Testis (tissue), 2 donors: Measurements from ENCODE around the gene CLASP2.

Source experiments
- POLR2A ChIP-seq: fragments of 450-650 bp; IDR thresholded peaks from one replicate; pipeline ENCODE4 v1.6.1; 2017; ENCODE audit warnings: antibody characterized with exemption, mild to moderate bottlenecking, moderate library complexity
- TF ChIP-seq, protein P1 (sequence below), 3 experiments: fragments of 450-650 bp in 2 of 3; fragments of 200-600 bp in 1 of 3; sonication (generic) in 1 of 3; IDR thresholded peaks; one replicate each; pipeline ENCODE4 v1.5.1; 2016 to 2019; ENCODE audit warnings: antibody characterized with exemption in 3 of 3, mild to moderate bottlenecking in 2 of 3, moderate library complexity in 1 of 3

DNA sequence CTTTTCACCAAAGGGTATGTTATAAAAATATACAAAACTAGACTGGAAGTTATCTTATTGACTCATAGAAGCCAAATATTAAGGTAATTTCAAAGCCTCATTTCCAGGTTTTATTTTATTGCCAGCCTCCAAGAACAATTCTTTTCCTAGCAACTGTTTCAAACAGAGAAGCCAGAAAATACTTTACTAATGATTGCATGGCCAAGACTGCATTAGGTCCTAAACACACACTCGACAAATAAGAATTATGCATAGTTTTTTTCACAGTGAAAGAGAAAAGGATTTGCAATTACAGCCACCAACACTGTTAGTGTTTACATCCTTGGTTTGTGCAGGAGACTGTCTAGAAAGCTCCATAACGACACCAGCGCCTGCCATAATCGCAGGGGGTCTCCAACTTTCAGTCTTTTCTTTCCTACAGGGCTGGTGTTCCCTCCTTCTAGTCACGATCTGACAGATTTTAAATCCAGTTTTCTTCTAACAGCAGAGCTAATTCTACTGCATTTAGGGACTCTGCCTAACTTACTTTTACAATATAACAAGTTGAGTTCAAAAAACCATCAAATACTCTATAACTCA is 58.1 kb downstream of the CLASP2 start:
- TF ChIP-seq, protein P1, sequence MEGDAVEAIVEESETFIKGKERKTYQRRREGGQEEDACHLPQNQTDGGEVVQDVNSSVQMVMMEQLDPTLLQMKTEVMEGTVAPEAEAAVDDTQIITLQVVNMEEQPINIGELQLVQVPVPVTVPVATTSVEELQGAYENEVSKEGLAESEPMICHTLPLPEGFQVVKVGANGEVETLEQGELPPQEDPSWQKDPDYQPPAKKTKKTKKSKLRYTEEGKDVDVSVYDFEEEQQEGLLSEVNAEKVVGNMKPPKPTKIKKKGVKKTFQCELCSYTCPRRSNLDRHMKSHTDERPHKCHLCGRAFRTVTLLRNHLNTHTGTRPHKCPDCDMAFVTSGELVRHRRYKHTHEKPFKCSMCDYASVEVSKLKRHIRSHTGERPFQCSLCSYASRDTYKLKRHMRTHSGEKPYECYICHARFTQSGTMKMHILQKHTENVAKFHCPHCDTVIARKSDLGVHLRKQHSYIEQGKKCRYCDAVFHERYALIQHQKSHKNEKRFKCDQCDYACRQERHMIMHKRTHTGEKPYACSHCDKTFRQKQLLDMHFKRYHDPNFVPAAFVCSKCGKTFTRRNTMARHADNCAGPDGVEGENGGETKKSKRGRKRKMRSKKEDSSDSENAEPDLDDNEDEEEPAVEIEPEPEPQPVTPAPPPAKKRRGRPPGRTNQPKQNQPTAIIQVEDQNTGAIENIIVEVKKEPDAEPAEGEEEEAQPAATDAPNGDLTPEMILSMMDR (IDR thresholded peaks at IDR 0.05): no peak
- TF ChIP-seq POLR2A: no peak
